CD4-positive, alpha-beta T cell treated with Interleukin-21 for 1 hour (primary cell): ENCODE data around the gene RAET1E.
"Not testable (repeated sequence)": the region's sequence is repeated elsewhere in the genome, so short reads cannot be mapped to it uniquely, and the experiment has no call there.

Experiments
- DNase-seq: peaks from one replicate; pipeline ENCODE4 v3.0.0-alpha.2; 2020

The RAET1E gene

DNA sequence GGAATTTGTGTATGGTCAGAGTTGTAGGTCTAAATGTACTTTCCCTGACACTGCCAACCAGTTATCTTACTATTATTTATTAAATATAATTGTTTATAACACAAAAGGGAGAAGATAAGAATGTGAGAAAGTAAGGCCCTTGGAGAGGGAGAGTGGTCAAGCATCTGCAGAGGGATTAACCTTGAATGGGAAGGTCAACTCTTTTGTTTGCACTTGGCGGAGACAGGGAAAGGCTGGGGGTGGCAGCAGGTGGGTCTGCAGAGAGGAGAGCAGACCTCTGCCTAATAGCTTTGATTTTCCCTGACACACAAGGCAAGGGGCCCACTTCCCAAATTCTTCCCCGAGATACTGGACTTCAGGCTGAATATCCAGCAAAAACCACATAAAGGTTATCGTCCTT is 38.0 kb downstream of the RAET1E start:
- DNase-seq: no peak

- DNase-seq: no peak
Measured at GRCh38 chr6:149859368-149859767, 38.5 kb downstream of the RAET1E start.

DNA sequence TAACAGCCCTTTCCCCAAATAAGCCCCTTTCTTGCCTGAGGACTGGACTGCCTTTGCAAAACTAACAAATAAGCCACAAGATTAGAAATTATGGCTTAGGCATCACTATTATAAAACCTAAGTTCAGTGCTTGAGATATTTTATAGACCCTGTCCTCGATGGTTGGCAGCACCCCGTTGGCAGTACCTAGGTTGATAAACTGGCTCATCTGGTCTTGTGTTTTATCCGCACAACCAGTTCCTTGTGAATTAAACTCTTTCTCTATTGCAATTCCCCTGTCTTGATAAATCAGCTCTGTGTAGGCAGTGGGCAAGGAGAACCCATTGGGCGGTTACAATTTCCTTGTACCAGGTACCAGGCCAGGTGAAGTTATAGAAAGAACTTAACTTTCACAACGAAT is 40.4 kb downstream of the RAET1E start:
- no peak for DNase-seq

DNA sequence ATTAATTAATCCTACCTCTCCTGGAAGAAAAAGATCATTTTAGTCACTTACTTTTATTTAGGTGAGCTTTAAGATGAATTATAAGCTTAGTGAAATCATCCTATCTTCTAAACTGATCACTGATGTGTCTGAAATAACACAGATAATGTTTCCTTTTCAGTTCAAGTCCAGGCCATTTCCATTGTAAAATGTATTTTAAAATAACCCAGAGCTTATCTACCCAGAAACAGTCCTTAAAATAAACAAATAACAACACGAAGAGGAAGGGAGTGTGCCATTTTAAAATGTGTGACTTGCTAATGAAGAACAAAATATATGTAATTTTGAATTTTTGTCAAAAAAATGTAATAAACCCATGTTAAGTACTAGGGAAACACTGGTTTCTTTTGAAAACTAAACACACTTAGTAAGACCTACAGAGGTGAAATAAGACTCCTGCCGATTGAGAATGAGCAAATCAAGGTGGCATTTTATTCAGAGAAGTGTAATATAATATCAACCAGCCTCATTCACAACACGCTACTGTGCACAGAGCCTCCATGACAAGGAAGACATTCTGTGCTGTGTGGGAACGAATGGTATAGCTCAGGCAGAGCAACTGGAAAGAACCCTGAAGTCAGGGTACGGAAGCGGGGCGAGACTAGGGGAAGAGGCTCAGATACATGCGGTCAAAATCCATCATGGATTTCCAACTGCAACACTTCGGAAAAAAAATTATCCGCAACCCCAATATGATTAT is 41.5 kb downstream of the RAET1E start:
- no peak for DNase-seq

- DNase-seq: no peak
Measured at GRCh38 chr6:149855741-149856140, 42.2 kb downstream of the RAET1E start.

- no peak for DNase-seq
Measured at GRCh38 chr6:149855040-149855654, 42.8 kb downstream of the RAET1E start.

GRCh38 chr6:149854532-149854931 is 43.4 kb downstream of the RAET1E start:
- no peak for DNase-seq

GRCh38 chr6:149854017-149854416 is 43.9 kb downstream of the RAET1E start:
- not testable (repeated sequence) for DNase-seq

- DNase-seq: no peak
Measured at GRCh38 chr6:149852881-149853280, 45.0 kb downstream of the RAET1E start.

DNA sequence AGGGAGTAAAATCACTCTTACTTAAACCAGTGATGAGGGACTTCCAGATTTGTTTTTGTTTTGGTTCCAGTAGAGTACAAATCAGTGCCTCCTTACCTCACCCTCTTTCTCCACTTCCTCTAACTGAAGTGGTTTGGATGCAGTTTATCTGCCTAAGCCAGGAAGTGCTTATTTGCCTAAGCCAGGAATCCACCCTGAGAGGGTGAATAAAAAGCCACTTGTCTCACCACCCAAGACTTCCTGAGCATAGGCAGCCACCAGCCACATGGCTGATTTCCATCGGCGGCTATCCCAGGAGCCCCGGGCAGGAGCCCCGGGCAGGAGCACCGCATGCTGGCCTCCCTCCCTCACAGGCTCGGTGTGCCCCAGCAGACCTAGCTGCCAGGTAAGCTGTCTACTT is 45.7 kb downstream of the RAET1E start:
- DNase-seq: no peak

GRCh38 chr6:149851461-149852110 is 46.3 kb downstream of the RAET1E start:
- no peak for DNase-seq

- DNase-seq: not testable (repeated sequence)
Measured at GRCh38 chr6:149848343-149848742, 49.6 kb downstream of the RAET1E start.
